Stimulated activated CD8-positive, alpha-beta memory T cell treated with anti-CD3 and anti-CD28 coated beads, Interleukin-4, amount 100 ng/mL, for 1 hour (primary cell): ENCODE results near the gene MYOZ3.

Source experiments
- DNase-seq, 2 donors: peaks; one replicate each; pipeline ENCODE4 v3.0.0-alpha.2; 2020; ENCODE audit warnings: low read depth in 2 of 2, low spot score in 1 of 2

Gene MYOZ3

GRCh38 chr5:150626853-150627276 is 34.2 kb upstream of the MYOZ3 start:
- DNase-seq: no peak

GRCh38 chr5:150627731-150628545 is 33.1 kb upstream of the MYOZ3 start:
- no peak for DNase-seq

DNA sequence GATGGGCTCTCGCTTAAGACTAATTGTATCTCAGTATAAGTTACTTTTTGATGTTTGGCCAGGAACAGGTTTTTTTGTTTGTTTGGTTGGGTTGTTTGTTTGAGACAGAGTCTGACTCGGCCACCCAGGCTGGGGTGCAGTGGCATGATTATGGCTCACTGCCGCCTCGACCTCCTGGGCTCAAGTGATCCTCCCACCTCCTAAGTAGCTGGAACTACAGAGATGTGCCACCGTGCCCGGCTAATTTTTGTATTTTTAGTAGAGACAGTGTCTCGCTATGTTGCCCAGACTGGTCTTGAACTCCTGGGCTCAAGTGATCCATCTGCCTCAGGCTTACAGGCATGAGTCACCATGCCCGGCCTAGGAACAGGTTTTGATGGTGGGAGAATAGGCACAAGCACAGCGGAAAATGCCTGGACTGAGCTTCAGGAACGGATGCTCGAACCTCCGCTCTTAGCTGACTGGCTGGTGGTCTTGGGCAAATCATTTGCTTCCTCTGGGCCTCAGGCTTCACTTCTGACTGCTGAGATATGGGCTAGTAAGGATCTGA is 32.0 kb upstream of the MYOZ3 start:
- no peak for DNase-seq

- DNase-seq: no peak
These were observed 31.0 kb upstream of the MYOZ3 start for GRCh38 chr5:150630016-150630415.

DNA sequence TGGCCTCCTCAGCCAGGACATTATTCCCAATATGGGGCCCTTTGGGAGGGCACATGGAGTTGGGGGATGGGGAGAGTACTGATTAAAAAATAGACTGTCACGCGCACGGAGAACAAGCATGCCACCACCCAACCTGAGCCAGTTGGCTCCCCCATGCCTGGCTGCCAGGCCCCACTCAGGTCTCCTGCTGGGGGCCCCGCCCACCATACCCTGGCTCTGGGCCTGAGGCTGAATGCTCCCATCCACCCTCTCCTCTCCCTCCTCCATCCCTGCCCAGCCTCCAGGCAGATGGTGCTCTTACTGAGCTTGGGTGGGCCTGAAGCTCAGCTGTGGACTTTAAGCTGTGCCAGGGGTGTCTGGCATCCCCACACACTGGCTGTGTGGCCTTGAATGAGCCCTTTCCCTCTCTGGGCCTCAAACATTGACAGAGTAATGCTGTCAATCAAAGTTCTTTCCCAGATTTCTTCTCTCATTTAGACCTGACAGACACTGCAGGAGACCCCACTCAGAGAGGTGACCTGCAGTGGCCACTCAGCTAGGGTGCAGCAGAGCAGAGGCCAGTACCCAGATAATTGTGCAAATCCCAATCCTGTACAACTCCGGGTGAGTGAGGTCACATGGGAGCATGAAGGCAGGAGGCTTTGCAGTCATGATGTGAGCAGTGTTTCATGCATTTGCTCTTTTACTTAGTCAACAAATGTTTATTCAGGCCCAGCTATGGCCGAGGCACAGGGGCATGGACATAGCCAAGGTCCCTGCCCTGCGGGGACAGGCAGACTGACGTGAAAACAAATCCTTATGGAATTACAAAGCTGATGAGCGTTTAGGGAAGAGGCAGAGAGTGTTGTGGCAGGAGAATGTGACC is 30.4 kb upstream of the MYOZ3 start:
- no peak for DNase-seq

DNA sequence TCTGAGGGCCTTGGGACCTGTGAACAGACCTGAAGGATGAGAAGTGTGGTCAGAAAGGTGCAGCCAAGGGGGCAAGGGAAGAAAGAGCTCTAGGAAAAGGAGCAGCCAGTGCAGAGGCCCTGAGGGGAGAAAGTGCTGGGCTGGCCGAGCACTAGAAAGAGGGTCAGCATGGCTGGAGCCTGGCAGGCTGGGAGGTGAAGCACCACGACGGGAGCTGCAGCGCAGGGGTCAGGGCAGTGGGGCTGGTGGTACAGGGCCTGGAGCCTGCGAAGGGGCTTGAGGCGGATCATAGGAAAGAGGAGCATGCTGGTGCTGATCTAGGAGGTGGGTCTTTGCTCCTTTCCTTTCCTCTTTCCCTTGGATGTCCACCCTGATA is 29.7 kb upstream of the MYOZ3 start:
- no peak for DNase-seq

DNA sequence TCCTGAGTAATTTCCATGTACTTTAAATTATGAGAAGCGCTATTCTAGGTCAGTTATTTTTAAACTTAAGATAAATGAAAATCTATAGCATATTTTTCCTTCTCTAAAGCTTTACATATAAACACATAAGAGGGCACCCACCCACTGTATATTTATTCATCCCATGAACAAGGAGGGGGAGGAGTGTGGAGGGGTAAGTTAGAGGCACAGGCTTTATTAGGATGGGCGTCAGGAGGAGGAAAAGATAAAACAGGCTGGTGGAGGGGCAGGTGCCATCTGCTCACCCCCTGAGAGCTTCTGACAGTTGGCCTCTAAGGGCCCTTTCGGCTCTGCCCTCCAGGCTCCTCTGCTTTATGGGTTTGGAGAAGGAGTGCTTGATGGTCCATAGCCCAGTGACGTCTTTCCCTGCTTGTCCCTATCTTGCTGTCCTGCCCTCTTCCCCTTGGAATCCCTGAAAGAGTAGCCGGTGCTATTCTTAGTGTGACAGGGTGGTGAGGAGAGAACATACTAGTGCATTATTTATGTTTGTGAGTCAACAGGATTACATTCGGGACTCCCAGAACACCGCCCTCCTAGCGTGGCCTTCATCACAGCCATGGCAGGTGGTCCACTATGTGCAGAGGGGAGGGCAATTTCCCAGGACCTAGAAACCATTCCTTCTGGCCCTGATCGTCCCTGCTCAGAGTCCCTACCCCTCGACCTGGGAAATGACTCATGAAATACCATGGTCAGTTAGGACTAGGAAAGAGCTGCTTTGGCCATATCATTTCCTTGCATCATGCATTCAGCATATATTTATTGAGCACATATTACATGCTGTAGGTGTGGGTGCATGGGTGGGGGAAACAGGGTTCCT is 28.5 kb upstream of the MYOZ3 start:
- no peak for DNase-seq

GRCh38 chr5:150633429-150633828 is 27.6 kb upstream of the MYOZ3 start:
- DNase-seq: no peak

DNA sequence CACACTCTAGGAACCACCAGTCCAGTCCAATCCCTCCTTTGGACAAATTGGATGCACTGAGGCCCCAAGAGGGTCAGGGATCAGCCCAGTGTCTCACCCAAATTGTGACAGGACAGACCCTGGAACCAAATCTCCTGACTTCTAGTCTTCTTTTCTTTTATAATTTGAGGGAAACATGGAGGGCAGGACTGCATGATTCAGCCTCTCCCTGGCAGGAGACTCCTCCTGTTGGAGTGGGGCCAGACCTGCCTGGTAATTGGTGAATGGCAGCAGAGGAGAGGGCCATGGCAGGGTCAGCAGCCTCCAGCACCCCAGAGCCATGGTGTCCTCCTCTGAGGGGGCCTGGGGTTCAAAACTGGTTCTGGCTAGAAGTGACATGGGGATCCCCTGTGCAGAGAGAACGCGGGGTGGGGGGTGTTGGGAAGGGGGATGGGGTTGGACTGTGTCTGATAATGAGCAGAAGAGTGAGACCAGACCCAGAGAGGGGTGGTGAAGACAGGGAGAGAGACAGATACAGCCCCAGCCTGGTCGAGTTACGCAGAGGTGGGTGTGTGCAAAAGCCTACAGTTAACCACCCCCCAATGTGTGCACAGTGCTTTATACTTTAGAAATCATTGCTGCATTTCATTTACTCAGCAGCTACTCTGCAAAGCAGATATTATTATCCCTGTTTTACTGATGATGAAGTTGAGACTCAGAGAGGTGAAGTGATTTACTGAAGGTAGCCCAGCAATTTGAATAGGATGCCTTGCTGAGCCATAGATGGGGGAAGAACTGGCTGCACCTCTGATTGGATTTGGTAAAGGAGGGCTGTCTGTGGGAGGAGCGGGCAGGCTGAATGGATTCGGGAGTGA is 24.4 kb upstream of the MYOZ3 start:
- no peak for DNase-seq

DNA sequence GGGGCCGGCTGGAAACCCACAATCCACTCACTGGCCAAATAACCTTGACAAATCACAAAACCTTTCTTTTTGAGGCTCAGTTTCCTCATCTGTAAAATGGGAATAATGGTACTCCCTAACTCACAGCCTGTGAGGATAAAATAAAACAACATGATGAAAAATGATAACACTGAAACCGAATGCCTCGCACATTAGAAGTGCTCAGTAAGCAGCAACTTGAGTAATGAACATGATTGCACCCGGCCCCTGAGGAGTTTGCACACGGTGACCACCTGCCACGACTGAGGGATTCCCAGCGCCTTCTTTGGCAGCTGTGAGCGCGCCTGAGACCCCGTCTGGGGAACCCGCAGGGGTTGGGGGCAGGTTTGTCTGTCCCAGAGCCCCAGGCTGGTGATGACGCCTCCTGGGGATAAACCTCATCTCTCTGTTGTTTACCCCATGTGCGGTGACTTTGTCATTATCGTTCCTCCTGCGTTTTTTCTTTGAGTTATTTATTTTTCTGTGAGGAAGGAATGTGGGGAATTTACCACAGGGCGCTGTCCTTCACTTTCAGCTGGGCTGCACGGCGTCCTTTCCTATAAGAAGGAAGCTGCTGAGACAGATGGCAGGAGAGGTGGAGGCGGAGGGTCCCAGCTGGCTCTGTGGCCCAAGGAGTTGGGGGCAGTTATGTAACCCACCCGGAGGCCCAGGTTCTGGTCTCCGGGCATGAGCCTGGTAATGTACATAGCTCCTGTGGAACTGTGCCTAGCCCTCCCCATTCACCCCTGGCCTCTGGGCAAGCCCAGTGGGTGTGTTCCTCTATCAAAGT is 23.6 kb upstream of the MYOZ3 start:
- DNase-seq: no peak

DNA sequence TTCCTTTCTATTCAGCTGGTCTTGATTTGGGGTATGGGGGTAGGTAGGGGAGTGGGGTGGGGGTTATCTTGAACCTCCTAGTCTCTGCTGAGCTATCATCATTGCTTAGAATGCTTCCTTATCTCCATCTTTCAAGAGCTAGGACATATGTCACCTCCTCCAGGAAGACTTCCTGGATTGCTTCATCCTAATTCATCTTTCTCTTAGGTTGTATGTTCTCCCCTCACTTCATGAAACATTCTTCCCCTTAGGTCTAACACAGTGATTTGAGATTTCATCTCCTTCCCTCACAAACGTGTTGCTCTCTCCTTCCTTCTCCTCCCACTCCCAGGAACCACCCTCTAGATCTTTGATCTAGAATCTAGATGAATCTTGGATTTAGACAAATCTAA is 23.0 kb upstream of the MYOZ3 start:
- DNase-seq: no peak

DNA sequence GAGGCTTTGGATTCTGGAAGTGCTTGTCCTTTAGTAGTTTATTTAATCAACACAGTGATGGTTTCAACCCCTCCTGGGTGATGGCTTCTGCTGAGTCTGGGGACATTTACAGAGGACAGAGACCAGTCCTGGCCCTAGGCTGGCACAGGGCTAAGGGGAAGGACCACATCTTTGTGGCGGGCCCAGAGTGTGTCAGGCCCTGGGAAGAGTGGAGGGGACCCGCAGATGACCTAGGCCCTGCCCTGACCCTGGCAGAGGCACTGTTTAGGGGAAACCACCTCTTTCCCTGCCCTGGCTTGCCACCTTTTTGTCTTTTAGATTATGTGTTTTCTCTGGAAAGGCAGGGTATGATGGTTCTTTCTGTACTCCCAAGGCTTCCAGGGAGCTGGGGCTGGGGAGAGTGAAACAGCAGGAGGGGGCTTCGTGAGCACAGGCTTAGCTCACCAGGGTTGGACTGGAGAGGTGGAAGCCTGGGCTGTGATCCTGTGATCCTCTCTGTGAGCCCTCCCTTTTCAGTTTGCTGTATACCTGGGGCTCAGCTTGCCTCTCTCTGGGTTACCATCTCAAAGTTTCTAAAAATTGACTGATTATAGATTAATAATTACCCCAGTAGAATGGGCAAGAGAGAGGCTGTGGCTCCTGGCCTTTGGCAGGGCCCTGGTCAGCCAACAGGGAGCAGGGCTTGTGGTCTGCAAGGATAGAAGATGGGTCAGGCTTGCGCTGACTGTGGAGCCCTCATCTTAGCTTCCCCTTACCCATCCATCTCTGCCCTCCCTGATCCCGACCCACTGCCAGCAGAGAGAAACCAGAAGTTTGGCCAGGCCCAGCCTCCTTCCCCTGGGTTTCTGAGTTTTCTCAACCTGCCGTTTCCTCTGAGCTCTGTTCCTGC is 22.3 kb upstream of the MYOZ3 start:
- DNase-seq: no peak

GRCh38 chr5:150639377-150639692 is 21.7 kb upstream of the MYOZ3 start:
- DNase-seq: no peak

DNA sequence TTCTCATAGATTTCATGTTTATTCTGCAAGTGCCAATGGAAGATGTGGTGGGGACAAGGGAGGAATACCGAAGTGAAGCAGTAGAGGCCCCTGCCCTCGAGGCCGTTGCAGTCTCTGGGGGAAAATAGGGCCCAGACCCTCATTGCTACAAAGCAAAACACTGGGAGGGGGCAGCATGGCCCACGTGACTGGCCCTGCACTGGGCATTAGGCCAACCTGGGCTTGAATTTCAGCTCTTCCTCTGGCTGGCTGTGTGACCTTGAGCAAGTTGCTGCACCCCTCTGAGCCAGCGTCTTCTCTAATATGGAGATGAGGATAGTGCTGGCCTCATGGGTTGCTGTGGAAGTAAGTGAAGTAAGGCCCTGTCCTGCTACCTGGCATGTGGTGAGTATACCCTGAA is 21.3 kb upstream of the MYOZ3 start:
- no peak for DNase-seq

DNA sequence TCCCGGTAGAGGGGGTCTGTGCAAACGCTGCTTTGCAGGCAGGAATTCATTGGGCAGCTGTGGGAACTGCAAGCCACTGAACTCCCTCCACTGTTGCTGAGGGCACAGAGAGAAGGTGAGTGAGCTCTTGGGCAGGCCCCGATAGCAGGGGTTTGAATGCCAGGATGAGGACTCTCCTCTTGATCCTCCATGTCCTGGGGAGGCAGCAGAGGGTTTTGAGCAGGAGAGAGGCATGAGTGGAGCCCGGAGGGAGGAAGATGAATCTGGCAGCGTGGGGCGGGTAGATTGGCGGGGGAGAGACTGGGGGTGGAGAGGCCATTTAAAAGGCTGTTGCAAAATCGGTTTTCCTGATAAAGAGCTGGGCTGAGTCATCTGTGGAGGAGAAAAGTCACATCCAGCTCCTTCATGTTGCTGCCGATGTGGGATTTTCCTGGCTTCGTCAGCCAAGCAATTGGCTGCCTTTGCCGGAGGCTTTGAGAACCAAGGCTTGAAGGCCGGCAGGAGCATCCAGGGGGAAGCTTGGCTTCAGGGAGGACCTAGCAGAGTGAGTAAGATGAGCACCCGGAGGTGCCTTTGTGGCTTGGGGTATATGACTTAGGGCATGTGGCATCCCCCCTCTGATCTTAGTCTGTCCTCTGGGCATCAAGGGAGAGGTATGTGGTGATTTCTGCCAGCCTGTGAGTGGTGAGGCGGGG is 20.6 kb upstream of the MYOZ3 start, which contains the start of gene SYNPO:
TSS of gene SYNPO (plus strand) at position 350 of the 695 bp plus-strand sequence. CDS start 7,616 bp downstream, outside the sequence.
- DNase-seq: no peak

DNA sequence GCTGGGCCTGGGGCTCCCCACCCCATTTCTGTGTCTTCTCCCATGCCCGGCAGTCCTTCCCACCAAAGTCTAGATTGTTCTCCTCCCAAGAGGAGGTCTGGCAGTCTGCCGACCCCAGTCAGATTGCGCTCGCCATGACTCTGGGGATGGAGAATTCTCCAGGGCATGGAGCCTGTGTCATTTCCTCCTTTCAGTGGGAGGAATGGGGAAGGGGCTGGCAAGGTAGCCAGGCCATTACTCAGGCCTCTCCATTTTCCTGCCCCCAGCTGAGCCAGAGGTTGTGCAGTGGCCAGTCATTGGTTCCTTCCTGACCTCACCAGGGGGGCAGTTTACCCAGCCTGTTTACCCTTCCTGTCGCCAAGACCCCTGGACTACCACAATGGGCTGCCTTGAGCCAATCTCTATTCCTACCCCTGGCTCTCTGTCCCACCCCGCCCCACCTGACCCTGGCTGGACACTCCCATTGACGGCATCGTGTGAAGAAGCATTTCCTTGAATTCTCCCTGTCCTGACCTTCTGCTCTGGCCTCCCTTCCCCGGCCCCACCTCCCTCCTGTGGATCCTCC is 20.0 kb upstream of the MYOZ3 start:
- no peak for DNase-seq

DNA sequence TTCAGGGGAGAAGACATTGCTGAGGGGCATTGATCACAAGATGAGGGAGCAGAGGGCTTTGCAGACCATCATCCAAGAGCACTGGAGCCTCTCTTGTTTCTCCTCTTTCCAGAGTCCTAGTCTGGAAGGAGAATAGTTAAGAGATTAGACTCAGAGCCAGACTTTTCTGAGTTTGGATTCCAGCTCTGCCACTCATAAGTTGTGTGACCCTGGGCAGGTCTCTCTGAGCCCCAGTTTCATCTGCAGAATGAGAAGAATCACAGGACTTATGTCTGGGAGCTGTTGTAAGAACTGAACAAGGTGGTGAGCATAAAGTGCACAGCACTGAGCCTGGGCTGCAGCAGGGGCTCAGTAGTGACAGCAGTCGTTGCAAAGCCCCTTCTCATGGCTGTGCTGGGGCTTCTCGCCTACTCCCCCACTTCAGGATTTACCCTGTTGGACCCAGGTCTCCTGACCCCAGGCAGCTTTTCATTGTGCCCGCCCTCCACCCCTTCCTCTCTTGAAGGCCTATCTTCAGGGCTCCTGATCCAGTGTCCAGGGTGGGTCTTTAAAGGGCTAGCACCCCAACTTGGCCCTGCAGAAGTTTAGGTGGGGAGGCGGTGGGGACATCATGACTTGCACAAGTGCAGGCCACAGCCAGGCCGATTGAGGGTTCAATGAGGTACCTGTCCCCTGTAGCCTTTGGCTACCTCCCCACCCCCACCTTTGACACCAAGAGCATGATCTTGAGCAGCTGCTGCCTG is 19.1 kb upstream of the MYOZ3 start:
- DNase-seq: no peak
